WTC11 (cell line): Measurements from ENCODE around the gene SPATA3. TPM values are rescaled to one million over a fixed set of nuclear protein-coding genes. Genes with fewer than 3 reads are reported as not detected.

Experiments used
- ATAC-seq: fragments of 200-7000 bp; cut with Tn5 transposase; 2 replicates; pipeline ENCODE4 v1.10.0; 2021; ENCODE audit warnings: mild to moderate bottlenecking, moderate library complexity
- CTCF ChIA-PET: fragments of 300-600 bp; sonication (Branson Sonifier 250); formaldehyde crosslinking; loops from one replicate; lab custom pipeline; 2021; ENCODE audit warnings: antibody characterized with exemption; lab: Charles Lee
- POLR2A ChIA-PET: fragments of 350-600 bp; sonication (Branson Sonifier 250); formaldehyde crosslinking; loops from one replicate; lab custom pipeline; 2021; ENCODE audit warnings: antibody characterized with exemption; lab: Charles Lee
- DNase-seq: peaks from one replicate; pipeline ENCODE4 v3.0.0; 2021; ENCODE audit warnings: low spot score
- H3K27ac Mint-ChIP-seq: 2 replicates; pipeline ENCODE4 v1.8.0; 2021; ENCODE audit warnings: mixed read lengths
- H3K27me3 Mint-ChIP-seq: 2 replicates; pipeline ENCODE4 v1.8.0; 2021; ENCODE audit warnings: low read depth, mild to moderate bottlenecking, moderate library complexity, mixed read lengths
- H3K36me3 Mint-ChIP-seq: 2 replicates; pipeline ENCODE4 v1.8.0; 2021; ENCODE audit warnings: mixed read lengths
- H3K4me1 Mint-ChIP-seq: 2 replicates; pipeline ENCODE4 v1.8.0; 2022; ENCODE audit warnings: mixed read lengths
- H3K4me3 Mint-ChIP-seq: 2 replicates; pipeline ENCODE4 v1.8.0; 2021; ENCODE audit warnings: mild to moderate bottlenecking, moderate library complexity, mixed read lengths
- H3K9me3 Mint-ChIP-seq: 2 replicates; pipeline ENCODE4 v1.8.0; 2021; ENCODE audit warnings: mixed read lengths
- AR ChIP-seq: fragments of 250-450 bp; sonication (Bioruptor Pico); IDR thresholded peaks from 2 replicates; pipeline ENCODE4 v1.9.0; 2021; ENCODE audit warnings: mild to moderate bottlenecking
- CREM ChIP-seq: sonication (generic); formaldehyde crosslinking; IDR thresholded peaks from 2 replicates; pipeline ENCODE4 v1.8.1; 2022; ENCODE audit warnings: mild to moderate bottlenecking, missing genetic modification reagents, moderate library complexity
- MYBL2 ChIP-seq: sonication (generic); formaldehyde crosslinking; IDR thresholded peaks from 2 replicates; pipeline ENCODE4 v1.8.1; 2023; ENCODE audit warnings: mild to moderate bottlenecking, moderate library complexity, missing genetic modification reagents
- OVOL2 ChIP-seq: fragments of 250-450 bp; sonication (Bioruptor Pico); IDR thresholded peaks from 2 replicates; pipeline ENCODE4 v1.9.0; 2021; ENCODE audit warnings: mild to moderate bottlenecking, borderline replicate concordance
- RELA ChIP-seq: sonication (generic); formaldehyde crosslinking; IDR thresholded peaks from 2 replicates; pipeline ENCODE4 v1.8.1; 2022; ENCODE audit warnings: missing genetic modification reagents, mild to moderate bottlenecking, borderline replicate concordance
- ZNF281 ChIP-seq: sonication (generic); formaldehyde crosslinking; IDR thresholded peaks from 2 replicates; pipeline ENCODE4 v1.8.0; 2023; ENCODE audit warnings: mild to moderate bottlenecking, missing genetic modification reagents
- total RNA-seq: library from RNA; stranded (reverse); gene quantifications from 3 replicates; pipeline ENCODE4 v1.2.3, GENCODE V29; 2021
- TF ChIP-seq, protein P1 (sequence below): sonication (generic); formaldehyde crosslinking; IDR thresholded peaks from 2 replicates; pipeline ENCODE4 v1.8.1; 2023; ENCODE audit warnings: mild to moderate bottlenecking, missing genetic modification reagents
- TF ChIP-seq, protein P2 (sequence below): fragments of 200-600 bp; IDR thresholded peaks from 2 replicates; pipeline ENCODE4 v1.8.0; 2022; ENCODE audit warnings: antibody characterized with exemption
- TF ChIP-seq, protein P3 (sequence below): sonication (generic); formaldehyde crosslinking; IDR thresholded peaks from 2 replicates; pipeline ENCODE4 v1.8.0; 2023; ENCODE audit warnings: missing genetic modification reagents, mild to moderate bottlenecking, borderline replicate concordance

SPATA3 gene
- total RNA-seq, 1 experiment from 2014 or later, result not detected

DNA sequence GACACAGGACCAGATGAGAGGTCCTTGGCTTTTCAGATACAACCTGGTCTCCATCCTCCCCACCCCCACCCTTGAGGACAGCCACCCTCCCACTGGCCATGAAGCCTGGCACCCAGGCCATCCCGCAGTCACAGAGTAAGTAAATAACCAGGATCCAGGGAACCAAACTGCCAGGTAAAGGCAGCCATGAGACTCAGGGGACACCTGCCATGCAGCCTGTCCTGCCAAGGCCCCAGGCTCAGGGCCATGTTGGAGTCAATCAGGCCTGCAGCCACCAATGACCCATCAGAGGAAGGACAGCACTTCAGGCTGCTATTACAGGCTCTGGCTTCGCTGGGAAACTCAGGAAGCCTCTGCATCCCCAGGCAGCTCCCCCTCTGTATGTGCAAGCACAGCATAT, 15.6 kb downstream of the SPATA3 start (continued):
- TF ChIP-seq MYBL2, result no peak
- TF ChIP-seq, protein P1, sequence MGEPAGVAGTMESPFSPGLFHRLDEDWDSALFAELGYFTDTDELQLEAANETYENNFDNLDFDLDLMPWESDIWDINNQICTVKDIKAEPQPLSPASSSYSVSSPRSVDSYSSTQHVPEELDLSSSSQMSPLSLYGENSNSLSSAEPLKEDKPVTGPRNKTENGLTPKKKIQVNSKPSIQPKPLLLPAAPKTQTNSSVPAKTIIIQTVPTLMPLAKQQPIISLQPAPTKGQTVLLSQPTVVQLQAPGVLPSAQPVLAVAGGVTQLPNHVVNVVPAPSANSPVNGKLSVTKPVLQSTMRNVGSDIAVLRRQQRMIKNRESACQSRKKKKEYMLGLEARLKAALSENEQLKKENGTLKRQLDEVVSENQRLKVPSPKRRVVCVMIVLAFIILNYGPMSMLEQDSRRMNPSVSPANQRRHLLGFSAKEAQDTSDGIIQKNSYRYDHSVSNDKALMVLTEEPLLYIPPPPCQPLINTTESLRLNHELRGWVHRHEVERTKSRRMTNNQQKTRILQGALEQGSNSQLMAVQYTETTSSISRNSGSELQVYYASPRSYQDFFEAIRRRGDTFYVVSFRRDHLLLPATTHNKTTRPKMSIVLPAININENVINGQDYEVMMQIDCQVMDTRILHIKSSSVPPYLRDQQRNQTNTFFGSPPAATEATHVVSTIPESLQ, result no peak
- no peak for TF ChIP-seq ZNF281
- TF ChIP-seq AR (CRISPR knock-in tag), result no peak
- TF ChIP-seq RELA (CRISPR knock-in tag), result no peak
- no peak for TF ChIP-seq CREM (CRISPR knock-in tag)

DNA sequence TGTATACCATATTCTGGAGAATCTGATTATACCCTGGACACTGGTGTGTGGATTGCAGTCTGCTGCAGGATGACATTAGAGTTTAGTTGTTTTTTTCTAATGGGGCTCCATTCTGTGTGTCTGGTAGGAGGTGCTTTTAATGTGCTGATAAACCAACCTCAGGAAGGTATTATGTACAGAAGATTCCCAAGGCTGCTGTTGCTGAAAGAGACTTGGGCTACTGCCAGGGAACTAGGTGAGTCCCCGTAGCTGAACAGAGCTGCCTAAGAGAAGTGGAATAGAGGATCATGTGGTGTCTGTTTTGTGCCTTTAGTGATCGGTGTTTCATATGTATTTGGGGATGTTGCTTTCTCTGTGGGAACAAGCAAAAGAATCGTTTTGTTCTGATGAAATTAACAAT, 16.5 kb downstream of the SPATA3 start:
- TF ChIP-seq, protein P2, sequence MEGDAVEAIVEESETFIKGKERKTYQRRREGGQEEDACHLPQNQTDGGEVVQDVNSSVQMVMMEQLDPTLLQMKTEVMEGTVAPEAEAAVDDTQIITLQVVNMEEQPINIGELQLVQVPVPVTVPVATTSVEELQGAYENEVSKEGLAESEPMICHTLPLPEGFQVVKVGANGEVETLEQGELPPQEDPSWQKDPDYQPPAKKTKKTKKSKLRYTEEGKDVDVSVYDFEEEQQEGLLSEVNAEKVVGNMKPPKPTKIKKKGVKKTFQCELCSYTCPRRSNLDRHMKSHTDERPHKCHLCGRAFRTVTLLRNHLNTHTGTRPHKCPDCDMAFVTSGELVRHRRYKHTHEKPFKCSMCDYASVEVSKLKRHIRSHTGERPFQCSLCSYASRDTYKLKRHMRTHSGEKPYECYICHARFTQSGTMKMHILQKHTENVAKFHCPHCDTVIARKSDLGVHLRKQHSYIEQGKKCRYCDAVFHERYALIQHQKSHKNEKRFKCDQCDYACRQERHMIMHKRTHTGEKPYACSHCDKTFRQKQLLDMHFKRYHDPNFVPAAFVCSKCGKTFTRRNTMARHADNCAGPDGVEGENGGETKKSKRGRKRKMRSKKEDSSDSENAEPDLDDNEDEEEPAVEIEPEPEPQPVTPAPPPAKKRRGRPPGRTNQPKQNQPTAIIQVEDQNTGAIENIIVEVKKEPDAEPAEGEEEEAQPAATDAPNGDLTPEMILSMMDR, result no peak
- TF ChIP-seq, protein P3, sequence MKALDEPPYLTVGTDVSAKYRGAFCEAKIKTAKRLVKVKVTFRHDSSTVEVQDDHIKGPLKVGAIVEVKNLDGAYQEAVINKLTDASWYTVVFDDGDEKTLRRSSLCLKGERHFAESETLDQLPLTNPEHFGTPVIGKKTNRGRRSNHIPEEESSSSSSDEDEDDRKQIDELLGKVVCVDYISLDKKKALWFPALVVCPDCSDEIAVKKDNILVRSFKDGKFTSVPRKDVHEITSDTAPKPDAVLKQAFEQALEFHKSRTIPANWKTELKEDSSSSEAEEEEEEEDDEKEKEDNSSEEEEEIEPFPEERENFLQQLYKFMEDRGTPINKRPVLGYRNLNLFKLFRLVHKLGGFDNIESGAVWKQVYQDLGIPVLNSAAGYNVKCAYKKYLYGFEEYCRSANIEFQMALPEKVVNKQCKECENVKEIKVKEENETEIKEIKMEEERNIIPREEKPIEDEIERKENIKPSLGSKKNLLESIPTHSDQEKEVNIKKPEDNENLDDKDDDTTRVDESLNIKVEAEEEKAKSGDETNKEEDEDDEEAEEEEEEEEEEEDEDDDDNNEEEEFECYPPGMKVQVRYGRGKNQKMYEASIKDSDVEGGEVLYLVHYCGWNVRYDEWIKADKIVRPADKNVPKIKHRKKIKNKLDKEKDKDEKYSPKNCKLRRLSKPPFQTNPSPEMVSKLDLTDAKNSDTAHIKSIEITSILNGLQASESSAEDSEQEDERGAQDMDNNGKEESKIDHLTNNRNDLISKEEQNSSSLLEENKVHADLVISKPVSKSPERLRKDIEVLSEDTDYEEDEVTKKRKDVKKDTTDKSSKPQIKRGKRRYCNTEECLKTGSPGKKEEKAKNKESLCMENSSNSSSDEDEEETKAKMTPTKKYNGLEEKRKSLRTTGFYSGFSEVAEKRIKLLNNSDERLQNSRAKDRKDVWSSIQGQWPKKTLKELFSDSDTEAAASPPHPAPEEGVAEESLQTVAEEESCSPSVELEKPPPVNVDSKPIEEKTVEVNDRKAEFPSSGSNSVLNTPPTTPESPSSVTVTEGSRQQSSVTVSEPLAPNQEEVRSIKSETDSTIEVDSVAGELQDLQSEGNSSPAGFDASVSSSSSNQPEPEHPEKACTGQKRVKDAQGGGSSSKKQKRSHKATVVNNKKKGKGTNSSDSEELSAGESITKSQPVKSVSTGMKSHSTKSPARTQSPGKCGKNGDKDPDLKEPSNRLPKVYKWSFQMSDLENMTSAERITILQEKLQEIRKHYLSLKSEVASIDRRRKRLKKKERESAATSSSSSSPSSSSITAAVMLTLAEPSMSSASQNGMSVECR (CRISPR knock-in tag), result no peak
- TF ChIP-seq OVOL2 (CRISPR knock-in tag), result no peak
- POLR2A ChIA-PET, result interaction anchor here (0.6 kb wide), 1 partner anchor 10 kb away, joined by 3 read pairs; no protein-coding TSS in a partner anchor
- Mint-ChIP-seq H3K4me1 (peaks cover 18% of the 10 kb centered on the region), H3K9me3 (no peaks in the 10 kb centered on the region), H3K36me3 (no peaks in the 10 kb centered on the region), H3K4me3 (no peak overlapping the region), H3K27ac (no peak overlapping the region), H3K27me3 (no peaks in the 10 kb centered on the region; the same call in none of the 2 replicates)
- DNase-seq (no peak), ATAC-seq (no peak)
- CTCF ChIA-PET, result interaction anchor here (0.7 to 1.2 kb wide), 2 partner anchors 12 to 41 kb away, joined by 3 to 4 read pairs; no protein-coding TSS in a partner anchor
